Measurements from ENCODE around the gene THEMIS2.

The THEMIS2 gene

DNA sequence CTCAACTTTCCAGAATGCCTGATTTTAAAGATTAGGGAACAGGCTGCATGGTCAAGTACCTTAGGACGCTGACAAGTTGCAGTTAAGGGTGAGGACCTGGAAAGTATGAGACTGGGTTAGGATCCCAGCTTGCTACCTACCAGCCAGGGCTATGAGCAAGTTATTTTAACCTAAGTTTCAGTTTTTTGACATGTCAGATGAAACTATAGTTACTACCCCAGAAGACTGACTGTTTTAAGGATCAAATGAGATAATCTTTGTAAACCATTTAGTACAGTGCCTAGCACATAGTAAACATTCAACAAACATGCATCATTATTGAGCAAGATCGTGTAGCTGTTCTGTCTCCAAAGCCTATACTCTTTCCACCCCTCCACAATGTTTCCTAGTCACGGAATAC is 14.4 kb downstream of the THEMIS2 start:
- no peak for DNase-seq

- DNase-seq = no peak
Observed at GRCh38 chr1:27887215-27888021, 15.1 kb downstream of the THEMIS2 start.

DNA sequence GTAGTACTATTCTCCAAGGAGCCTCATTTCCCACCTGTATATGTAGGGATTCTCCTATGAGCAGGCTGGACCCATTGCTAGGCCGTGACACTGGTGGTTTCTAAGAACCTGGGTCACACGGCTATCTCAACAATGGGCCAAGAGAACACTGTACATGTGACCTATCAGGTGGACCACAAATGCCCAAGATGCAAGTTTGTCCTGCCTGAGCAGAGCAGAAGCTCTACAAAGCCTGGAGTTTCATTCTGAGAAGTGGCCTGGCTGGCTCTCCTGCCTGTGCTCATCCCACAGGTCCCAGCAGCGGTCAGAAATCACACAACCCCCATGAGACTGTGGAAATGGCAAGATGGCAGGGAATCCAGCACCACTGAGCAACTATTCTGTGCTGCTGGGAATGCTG is 17.2 kb downstream of the THEMIS2 start:
- no peak for DNase-seq

DNA sequence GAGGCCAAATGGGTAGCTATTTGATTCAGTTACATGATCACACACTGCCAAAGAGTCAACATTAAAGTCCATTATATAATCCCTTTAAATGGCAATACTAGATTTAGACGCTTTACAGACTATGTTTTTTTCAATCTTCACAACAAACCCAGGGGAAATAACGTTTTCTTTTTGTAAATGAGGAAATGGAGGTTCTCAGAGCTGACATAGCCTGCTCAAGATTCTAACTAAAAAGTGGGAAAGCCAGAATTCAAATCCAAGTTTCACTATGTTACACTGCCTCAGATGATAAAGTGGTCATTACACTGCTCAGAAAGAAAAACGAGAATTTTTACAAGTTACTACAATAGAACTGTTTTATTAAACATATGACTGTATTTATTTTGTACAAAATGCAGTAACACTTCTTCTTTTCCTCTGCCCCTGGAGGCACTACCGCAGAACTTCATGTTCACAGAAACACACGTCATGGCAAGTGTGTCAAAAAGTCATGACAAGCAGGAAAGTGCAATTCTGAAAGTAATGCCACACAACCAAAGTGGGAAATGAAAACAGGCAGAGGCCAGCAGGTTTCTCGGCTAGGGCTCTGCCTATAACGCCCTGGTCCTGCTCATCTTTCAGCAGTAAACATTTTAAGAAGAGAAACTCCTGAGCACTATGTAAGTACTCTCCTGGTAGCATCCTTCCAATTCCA is 19.0 kb downstream of the THEMIS2 start:
- no peak for DNase-seq

GRCh38 chr1:27894521-27894920 is 22.2 kb downstream of the THEMIS2 start:
- DNase-seq = no peak

- DNase-seq = no peak
Observed at GRCh38 chr1:27906759-27907158, 34.4 kb downstream of the THEMIS2 start.

- no peak for DNase-seq
Observed at GRCh38 chr1:27912429-27912828, 40.1 kb downstream of the THEMIS2 start.

- DNase-seq = no peak
Observed at GRCh38 chr1:27915082-27915575, 42.8 kb downstream of the THEMIS2 start.

DNA sequence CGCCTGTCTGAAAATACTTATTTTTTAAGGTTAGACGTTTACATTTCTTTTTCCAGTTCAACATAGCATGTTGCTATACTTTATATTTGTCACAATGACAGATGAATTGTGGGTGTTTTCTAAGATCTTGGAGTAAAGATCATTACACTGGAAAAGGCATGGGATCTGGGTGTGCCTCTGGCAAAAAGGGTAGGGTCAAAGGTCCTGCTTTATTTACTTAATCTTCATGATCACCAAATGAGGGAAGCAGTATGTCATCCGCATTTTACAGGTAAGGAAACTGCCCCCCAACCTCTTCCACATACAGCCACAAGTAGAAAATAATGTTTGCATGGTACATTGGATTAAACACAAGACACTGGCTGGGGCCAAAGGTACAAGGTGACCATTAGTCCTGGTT is 49.9 kb downstream of the THEMIS2 start:
- DNase-seq = no peak

DNA sequence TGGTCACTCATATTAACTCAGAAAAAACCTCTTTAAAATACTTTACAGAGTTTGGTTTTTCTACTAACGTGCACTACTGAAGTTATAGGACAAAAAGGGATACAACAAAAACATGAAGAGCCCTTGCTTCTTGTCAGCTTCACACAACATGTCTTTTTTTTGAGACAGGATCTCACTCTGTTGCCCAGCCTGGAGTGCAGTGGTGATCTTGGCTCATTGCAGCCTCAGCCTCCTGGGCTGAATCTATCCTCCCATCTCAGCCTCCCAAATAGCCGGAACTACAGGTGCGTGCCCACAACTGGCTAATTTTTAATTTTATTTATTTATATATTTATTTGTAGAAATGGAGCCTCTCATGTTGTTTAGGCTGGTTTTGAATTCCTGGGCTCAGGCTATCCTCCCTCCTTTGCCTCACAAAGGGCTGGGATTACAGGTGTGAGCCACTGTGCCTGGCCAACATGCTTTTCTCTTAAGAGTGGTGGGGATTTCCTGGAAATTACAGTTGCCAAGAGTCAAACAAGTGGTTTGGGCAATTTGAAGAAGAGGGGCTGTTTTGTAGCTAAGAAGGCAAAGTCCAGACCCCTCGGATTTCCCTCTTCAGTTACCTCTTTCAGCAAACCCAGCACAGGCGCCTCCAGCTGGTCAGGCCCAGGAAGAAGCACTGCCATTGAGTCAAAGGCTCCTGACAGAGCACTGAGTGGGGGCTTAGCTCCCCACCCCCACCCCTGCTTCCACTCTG is 56.0 kb downstream of the THEMIS2 start:
- no peak for DNase-seq

GRCh38 chr1:27931184-27931583 is 58.8 kb downstream of the THEMIS2 start:
- no peak for DNase-seq

DNA sequence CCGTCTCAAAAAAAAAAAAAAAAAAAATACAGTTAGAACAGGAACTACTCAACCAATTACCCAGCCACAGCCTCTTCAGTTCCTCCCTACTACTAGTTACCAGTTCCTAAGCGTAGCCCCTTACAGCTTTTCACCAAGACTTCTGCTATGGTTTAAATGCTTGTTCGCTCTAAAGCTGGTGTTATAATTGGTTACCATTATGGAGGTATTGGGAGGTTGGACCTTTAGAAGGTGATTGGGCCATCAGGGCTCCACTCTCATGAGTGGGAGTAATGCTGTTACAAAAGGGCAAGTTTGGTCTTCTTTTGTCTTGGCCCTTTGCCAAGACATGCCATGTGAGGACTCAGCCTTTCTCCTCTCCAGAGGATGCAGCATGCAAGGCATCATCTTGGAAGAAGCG is 59.4 kb downstream of the THEMIS2 start:
- no peak for DNase-seq

GRCh38 chr1:27934818-27935549 is 62.6 kb downstream of the THEMIS2 start, which contains the start of gene SMPDL3B:
Gene SMPDL3B (plus strand): TSS chr1:27935000. CDS start chr1:27935184, 184 bp downstream.
- peak; percentile 26 for DNase-seq

- no peak for DNase-seq
Observed at GRCh38 chr1:27935721-27936120, 63.4 kb downstream of the THEMIS2 start.
